Duodenal mucosa (tissue), 2 donors: ENCODE data around the gene PLBD2.

ENCODE experiments used
- H3K27ac ChIP-seq: one replicate; pipeline ENCODE4 v1.7.0; 2013; ENCODE audit warnings: low read depth, low read length
- H3K27me3 ChIP-seq, 2 donors: one replicate each; pipeline ENCODE4 v1.7.0; 2013; ENCODE audit warnings: low read length in 2 of 2, control low read depth in 1 of 2; ENCODE audit not compliant: insufficient read depth in 2 of 2, control insufficient read depth in 1 of 2
- H3K36me3 ChIP-seq, 2 donors: one replicate each; pipeline ENCODE4 v1.7.0; 2013; ENCODE audit warnings: low read length in 2 of 2, control low read depth in 1 of 2; ENCODE audit not compliant: insufficient read depth in 2 of 2, control insufficient read depth in 1 of 2
- H3K4me1 ChIP-seq, 2 donors: one replicate each; pipeline ENCODE4 v1.7.0; 2013; ENCODE audit warnings: low read length in 2 of 2, control low read depth in 1 of 2; ENCODE audit not compliant: insufficient read depth in 2 of 2, control insufficient read depth in 1 of 2
- H3K4me3 ChIP-seq, 2 donors: one replicate each; pipeline ENCODE4 v1.7.0; 2013; ENCODE audit warnings: low read length in 2 of 2, low read depth in 1 of 2
- H3K9ac ChIP-seq, 2 donors: one replicate each; pipeline ENCODE4 v1.7.0; 2013; ENCODE audit warnings: low read length in 2 of 2, low read depth in 1 of 2
- H3K9me3 ChIP-seq, 2 donors: one replicate each; pipeline ENCODE4 v1.7.0; 2013; ENCODE audit warnings: low read length in 2 of 2, control low read depth in 1 of 2; ENCODE audit not compliant: control insufficient read depth in 1 of 2

PLBD2 gene

DNA sequence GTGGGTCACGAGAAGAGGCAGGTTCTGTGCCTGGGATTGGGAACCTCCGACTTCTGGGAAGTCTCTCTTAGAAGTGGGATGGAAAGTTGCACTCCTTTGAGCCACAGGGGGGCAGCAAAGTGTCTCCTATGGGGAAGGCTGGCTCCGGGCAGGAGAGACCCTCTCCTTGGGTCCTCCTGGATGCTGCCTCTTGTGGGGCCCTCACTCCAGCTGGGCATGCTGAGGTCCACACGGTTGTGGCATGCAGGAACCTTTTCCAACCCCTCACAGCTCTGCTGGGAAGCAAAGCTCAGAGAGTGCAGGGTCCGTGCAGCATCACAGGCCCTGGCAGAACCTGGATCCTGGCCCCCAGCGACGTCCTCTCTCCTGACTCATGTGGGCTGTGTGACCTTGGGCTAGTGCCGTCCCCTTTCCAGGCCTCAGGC lies 81.2 kb downstream of the PLBD2 start:
- Histone ChIP-seq H3K27me3 (no peaks in the 10 kb centered on the region), H3K9ac (no peak overlapping the region), H3K36me3 (peaks cover 0 to 3% of the 10 kb centered on the region in 2 donors), H3K4me1 (no peaks in the 10 kb centered on the region), H3K27ac (no peak overlapping the region), H3K4me3 (no peak overlapping the region), H3K9me3 (no peaks in the 10 kb centered on the region)

DNA sequence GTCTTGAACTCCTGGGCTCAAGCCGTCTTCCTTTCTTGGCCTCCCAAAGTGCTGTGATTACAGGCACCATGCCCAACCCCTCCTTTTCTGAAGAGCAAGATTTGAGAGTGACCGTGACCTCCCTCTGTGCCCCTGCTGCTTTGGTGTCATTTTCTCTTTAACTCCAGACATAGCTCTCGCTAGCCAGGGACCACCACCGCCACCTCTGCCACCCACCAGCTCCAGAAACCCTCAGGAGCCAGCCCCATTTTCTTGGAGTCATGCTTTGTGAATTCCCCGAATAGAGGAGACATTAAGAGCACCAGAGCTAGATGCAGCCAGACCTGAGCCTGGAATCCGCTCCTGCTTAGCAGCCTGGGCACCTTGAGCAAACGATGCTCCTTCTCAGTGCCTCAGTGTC lies 81.9 kb downstream of the PLBD2 start:
- peaks cover 0 to 3% of the 10 kb centered on the region in 2 donors for H3K36me3 ChIP-seq
- H3K27ac ChIP-seq: no peak overlapping the region
- no peak overlapping the region for H3K4me3 ChIP-seq
- no peaks in the 10 kb centered on the region for H3K9me3 ChIP-seq
- no peaks in the 10 kb centered on the region for H3K4me1 ChIP-seq
- no peaks in the 10 kb centered on the region for H3K27me3 ChIP-seq
- no peak overlapping the region for H3K9ac ChIP-seq
